ENCODE measurements around the gene CNOT1. TPM values are rescaled to one million over a fixed set of nuclear protein-coding genes. Genes with fewer than 3 reads are reported as not detected.
A peak's percentile ranks its signal among the peaks of the same experiment; 100 is the strongest.

CNOT1 gene
- total RNA-seq, 2 experiments from 2014 or later = 268 to 273 TPM

DNA sequence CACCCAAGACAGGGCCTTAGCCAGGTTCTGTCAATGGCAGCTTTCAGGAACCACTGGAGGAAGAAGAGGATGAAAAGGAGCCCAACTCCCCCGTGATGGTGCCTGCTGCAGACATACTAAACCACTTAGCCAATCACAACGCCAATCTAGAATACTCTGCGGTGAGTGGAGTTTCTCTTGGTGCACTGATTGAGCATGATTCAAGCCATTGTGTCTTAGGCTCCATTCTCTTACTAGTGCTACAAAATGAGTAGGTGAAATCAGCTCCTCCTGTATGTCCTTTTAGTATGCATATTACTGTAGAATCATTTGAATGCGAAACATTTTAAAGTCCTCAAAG, 112.9 kb downstream of the CNOT1 start:
- H3K4me1 Mint-ChIP-seq = peaks cover 58% of the 10 kb centered on the region

DNA sequence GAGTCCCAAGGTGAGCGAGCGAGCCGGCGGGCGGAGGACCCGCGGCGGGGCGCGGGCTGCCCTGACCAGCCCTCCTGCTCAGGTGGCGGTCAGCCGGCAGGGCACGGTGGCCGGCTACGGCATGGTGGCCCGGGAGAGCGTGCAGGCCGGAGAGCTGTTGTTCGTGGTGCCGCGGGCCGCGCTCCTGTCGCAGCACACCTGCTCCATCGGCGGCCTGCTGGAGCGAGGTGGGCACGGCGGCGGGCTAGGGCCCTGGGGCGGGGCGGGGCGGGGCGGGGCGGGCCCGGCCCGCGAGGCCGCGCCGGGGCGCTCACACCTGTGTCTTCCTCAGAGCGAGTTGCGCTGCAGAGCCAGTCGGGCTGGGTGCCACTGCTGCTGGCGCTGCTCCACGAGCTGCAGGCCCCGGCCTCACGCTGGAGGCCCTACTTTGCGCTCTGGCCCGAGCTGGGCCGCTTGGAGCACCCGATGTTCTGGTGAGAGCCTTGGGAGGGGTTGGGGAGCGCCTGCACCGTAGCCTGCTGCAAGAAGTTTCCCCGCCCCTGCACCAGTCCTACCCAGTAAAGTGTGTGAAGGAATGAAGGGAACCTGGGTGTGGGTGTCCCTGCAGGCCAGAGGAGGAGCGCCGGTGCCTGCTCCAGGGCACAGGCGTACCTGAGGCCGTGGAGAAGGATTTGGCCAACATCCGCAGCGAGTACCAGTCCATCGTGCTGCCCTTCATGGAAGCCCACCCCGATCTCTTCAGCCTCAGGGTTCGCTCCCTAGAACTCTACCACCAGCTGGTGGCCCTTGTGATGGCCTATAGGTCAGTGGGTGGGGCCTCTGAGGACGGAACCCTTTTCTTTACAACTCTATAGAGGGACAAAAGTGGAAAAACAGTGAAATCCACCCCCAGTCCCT, 113.5 kb downstream of the CNOT1 start:
- H3K4me3 Mint-ChIP-seq = peak overlapping the region; percentile 86
- peak; percentile 66 for DNase-seq
- peak overlapping the region; percentile 85 for H3K27ac Mint-ChIP-seq
- ATAC-seq = peak; percentile 71
- peaks cover 58% of the 10 kb centered on the region for H3K4me1 Mint-ChIP-seq
- no peaks in the 10 kb centered on the region for H3K27me3 Mint-ChIP-seq
- CTCF ChIA-PET = interaction anchor here (1.4 to 5.0 kb wide), 2 partner anchors 29 to 240 kb away, joined by 3 to 36 read pairs; no protein-coding TSS in a partner anchor
- H3K36me3 Mint-ChIP-seq = peaks cover 34% of the 10 kb centered on the region
- H3K9me3 Mint-ChIP-seq (ENCODE audit: low read depth) = no peaks in the 10 kb centered on the region

More for the DNA sequence above, 112.9 kb downstream of the CNOT1 start:
- Mint-ChIP-seq H3K9me3 (ENCODE audit: low read depth) (no peaks in the 10 kb centered on the region), H3K4me3 (peak overlapping the region; percentile 47), H3K36me3 (peaks cover 38% of the 10 kb centered on the region), H3K27me3 (no peaks in the 10 kb centered on the region), H3K27ac (peak overlapping the region; percentile 43)
- ATAC-seq (no peak), DNase-seq (no peak)
- CTCF ChIA-PET = interaction anchor here (1.4 kb wide), 1 partner anchor 29 kb away, joined by 3 read pairs; no protein-coding TSS in a partner anchor

DNA sequence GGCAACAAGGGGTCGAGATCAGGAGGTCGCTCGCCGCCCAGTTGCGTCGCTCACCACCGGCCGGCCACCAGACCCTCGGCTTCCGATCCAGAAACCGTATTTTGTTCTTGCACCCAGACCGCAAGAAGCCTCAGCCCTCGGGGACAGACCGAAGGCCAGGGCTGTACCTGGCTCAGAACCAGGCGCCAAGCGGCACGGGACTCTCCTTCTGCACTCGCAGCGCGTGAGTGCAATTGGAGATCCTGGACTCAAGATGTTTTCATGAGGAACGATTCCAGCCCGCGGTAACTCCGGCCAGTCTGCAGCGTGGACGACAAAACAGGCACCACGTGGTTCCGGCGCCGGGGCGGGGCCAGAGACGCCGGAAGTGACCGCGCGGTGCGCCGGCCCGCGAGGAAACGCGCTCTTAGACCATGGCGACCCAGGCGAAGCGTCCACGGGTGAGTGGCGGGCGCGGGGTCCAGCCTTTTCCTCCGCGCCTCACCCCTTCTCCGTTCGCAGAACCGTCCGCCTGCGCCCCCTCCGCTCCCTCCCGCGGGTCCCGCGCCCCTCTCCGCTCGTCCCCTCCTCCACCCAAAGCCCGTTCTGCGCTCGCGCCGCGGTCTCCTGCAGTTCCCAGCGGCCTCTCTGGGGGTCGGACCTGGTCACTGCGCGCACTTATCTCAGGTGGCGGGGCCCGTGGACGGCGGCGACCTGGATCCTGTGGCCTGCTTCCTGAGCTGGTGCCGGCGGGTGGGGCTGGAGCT, 114.3 kb downstream of the CNOT1 start, which contains the start of gene SETD6:
SETD6 (plus strand) TSS at position 393 of the 746 bp plus-strand sequence; CDS start at position 414, 21 bp downstream.
- no peaks in the 10 kb centered on the region for H3K27me3 Mint-ChIP-seq
- peak; percentile 83 for DNase-seq
- no peaks in the 10 kb centered on the region for H3K9me3 Mint-ChIP-seq (ENCODE audit: low read depth)
- H3K27ac Mint-ChIP-seq = peak within 1 kb of the TSS; percentile 85
- peaks cover 28% of the 10 kb centered on the region for H3K36me3 Mint-ChIP-seq
- peak; percentile 84 for ATAC-seq
- peaks cover 49% of the 10 kb centered on the region for H3K4me1 Mint-ChIP-seq
- CTCF ChIA-PET = interaction anchor here (1.4 to 5.0 kb wide), 2 partner anchors 10 to 241 kb away, joined by 4 to 36 read pairs; no protein-coding TSS in a partner anchor
- H3K4me3 Mint-ChIP-seq = peak within 1 kb of the TSS; percentile 86

DNA sequence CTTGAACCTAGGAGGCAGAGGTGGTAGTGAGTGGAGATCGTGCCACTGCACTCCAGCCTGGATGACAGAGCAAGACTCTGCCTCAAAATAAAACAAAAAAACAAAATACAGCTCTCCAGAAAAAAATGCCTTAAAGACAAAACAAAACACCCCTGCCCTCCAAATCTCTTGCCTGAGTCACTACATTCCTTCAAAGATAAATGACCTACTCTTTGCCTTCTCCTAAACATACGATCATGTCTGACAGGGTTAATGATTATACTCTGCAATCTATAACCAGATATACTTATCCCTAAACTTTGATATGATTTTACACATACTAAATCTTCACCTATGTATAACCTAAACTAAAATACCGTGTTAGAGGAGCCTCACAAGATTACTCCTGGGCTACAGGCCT, 115.8 kb downstream of the CNOT1 start:
- H3K27ac Mint-ChIP-seq = no peak overlapping the region
- no peaks in the 10 kb centered on the region for H3K9me3 Mint-ChIP-seq (ENCODE audit: low read depth)

DNA sequence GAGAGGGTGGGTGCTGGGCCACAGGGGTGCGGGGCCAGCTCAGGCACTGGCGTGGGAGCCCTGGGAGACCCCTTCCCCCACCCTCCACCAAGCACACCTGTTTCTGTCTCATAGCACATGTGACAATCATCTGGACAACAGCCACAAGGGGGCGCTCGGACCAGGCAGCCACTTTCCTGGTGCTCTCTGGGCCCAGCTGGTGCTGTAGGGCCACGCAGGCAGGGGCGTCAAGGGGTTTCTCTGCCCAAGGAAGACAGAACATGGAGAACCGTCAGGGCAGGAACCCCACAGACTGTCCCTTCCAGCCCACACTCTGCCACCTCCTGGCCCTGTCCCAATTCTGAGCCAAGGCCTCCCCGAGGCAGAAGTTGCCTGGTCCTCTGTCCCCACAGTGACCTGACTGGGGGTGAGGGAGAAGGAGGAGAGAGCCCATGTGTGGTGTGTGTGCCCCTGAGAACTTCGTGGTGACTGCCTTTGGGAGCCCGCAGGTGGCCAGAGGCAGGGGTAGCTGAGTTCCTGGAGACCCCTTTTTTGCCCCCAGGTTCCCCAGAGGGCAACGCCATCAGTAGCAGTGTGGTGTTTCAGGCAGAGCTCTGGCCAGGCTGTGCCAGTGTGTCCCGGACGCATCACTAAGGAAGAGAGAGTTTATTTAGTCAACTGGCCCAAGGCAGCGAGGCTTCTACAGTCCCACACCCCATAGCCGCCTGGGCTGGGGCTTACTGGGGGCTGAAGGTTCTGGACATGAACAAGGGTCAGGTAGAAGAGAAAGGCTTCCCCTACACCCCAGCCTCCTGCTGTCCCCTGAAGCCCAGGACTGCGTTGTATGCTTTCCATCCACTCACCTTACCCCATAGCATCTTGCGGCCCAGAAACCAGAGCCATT, 117.5 kb downstream of the CNOT1 start:
- CTCF ChIA-PET = interaction anchor here (0.5 to 5.0 kb wide), 19 partner anchors 9 to 244 kb away, joined by 3 to 36 read pairs (median 4); partner anchors contain the start of genes GINS3, NDRG4 and SLC38A7
- DNase-seq (peak; percentile 86), ATAC-seq (peak; percentile 27)
- peaks cover 23% of the 10 kb centered on the region for H3K4me1 Mint-ChIP-seq
- no peaks in the 10 kb centered on the region for H3K9me3 Mint-ChIP-seq (ENCODE audit: low read depth)
- H3K27me3 Mint-ChIP-seq = no peaks in the 10 kb centered on the region
- peaks cover 4% of the 10 kb centered on the region for H3K36me3 Mint-ChIP-seq
- no peak overlapping the region for H3K4me3 Mint-ChIP-seq
- peak overlapping the region; percentile 36 for H3K27ac Mint-ChIP-seq

More for the DNA sequence above, 115.8 kb downstream of the CNOT1 start:
- DNase-seq (no peak), ATAC-seq (no peak)
- peaks cover 15% of the 10 kb centered on the region for H3K36me3 Mint-ChIP-seq
- CTCF ChIA-PET = interaction anchor here (0.8 to 5.0 kb wide), 4 partner anchors 9 to 242 kb away, joined by 3 to 36 read pairs (median 5); no protein-coding TSS in a partner anchor
- H3K27me3 Mint-ChIP-seq = no peaks in the 10 kb centered on the region
- no peak overlapping the region for H3K4me3 Mint-ChIP-seq
- peaks cover 36% of the 10 kb centered on the region for H3K4me1 Mint-ChIP-seq

DNA sequence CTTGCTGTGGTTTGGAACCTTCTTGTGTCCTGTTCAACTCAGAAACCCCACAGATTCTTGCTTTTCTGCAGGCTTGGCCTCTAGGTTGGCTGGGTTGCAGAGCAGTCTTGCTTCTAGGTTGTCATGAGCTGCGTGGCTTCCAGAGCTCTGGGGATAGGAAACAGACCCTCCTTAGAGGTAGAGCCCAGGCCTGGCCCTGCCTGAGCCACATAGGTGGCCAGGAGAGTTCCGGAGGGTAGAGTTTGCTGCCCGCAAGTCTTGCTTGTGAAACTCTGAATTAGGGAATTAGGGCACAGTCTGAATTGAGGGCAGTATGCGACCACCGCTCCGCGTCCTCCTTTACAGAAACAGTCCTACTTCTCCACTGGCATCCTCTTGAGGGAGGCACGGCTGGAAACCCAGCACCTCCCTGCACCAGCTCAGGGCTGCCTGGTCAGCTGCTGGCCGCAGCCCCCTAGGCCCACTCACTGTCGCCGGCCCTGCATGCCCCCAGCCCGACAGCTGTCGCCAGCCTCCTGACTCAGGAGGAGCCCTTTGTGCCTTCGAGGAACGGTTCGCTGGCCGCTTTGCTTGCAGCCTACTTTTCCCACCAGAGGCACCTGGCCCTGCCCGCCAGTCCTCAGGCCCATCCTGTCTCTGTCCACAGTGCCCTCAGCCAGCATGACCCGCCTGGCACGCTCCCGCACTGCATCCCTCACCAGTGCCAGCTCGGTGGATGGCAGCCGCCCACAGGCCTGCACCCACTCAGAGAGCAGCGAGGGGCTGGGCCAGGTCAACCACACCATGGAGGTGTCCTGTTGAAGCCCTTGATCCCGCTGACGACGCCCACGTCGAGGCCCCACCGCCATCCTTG, 118.6 kb downstream of the CNOT1 start:
- H3K27ac Mint-ChIP-seq = no peak overlapping the region
- H3K9me3 Mint-ChIP-seq (ENCODE audit: low read depth) = no peaks in the 10 kb centered on the region
- H3K4me3 Mint-ChIP-seq = no peak overlapping the region
- peaks cover 11% of the 10 kb centered on the region for H3K4me1 Mint-ChIP-seq
- no peaks in the 10 kb centered on the region for H3K36me3 Mint-ChIP-seq
- no peak for ATAC-seq
- no peak for DNase-seq
- H3K27me3 Mint-ChIP-seq = no peaks in the 10 kb centered on the region
- CTCF ChIA-PET = interaction anchor here (1.0 to 5.0 kb wide), 10 partner anchors 10 to 245 kb away, joined by 3 to 36 read pairs (median 4); partner anchors contain the start of genes GINS3 and NDRG4

DNA sequence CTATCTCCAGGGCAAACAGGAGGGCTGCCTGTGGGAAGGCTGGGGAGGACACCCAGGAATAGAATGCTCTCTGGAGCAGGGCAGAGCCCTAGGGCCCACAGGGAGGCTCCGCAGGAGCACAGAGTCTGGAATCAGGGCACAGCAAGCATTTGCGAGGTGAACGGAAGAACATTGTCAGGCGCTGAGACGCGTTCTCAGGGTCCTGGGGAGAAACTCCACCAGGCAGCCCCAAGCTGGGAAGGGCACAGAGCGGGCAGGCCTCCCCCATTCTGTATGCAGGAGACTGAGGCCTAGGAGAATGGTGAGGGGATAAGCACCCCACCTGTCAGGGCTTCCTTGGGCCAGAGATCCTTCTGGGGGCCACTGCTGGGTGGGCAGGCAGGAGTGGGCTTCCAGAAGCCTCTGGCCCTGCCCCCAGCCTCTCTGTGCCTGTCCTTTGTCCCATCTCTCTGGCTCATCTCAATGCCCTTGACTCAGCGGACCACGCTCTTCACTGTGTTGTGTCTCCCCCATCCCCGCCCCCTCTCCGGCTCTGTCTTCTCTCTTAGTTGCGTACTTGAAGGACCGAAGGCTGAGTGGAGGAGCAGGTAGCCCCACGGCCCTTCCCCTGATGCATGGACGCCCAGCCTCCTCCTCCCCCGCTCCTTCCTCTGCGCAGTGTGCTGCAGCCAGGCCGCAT, 119.4 kb downstream of the CNOT1 start:
- peaks cover 11% of the 10 kb centered on the region for H3K4me1 Mint-ChIP-seq
- H3K9me3 Mint-ChIP-seq (ENCODE audit: low read depth) = no peaks in the 10 kb centered on the region
- CTCF ChIA-PET = interaction anchor here (1.5 to 2.2 kb wide), 3 partner anchors 9 to 151 kb away, joined by 3 to 17 read pairs (median 10); partner anchors contain the start of gene NDRG4
- no peak for ATAC-seq
- no peak overlapping the region for H3K27ac Mint-ChIP-seq
- H3K27me3 Mint-ChIP-seq = no peaks in the 10 kb centered on the region
- H3K4me3 Mint-ChIP-seq = no peak overlapping the region
- H3K36me3 Mint-ChIP-seq = no peaks in the 10 kb centered on the region
- no peak for DNase-seq

DNA sequence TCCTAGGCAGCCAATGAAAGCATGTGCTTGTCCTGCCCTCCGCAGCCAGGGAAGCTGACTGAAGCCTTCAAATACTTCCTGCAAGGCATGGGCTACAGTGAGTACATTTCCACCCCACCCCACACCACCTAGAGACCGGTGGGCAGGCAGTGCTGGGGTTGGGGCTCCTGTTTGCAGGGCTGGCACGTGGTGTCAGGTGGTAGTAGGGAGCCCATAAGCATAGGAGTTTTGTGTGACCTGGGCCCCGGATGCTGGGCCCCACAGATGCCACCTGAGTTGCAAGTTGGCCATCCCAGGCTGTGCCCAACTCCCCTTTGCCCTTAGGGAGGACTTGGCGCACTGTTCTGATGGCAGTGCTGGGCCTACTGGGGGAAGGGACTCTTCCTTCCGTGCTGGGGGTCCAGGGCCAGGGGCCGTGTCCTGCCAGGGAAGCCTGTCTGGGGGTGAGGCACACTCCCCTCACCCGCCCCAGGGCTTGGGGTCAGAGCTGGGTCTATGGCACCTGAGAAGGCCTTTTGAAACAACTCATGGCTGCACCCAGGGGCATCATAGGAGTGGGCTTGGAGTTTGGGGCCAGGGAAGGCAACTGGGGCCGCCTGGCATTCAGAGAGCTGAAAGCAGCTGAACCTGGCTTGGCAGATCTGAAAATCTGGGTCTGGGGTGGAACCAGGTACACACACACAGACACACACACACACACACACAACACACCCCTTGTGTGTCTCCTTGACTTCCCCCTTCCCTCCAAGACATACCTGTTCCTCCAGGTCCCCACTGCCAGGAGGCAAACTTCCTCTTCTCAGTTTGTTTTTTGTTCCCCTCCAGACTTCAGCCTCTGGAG, 120.2 kb downstream of the CNOT1 start:
- H3K4me3 Mint-ChIP-seq = no peak overlapping the region
- DNase-seq = no peak
- no peak overlapping the region for H3K27ac Mint-ChIP-seq
- H3K4me1 Mint-ChIP-seq = peaks cover 5% of the 10 kb centered on the region
- CTCF ChIA-PET = no interaction called here
- no peak for ATAC-seq
- no peaks in the 10 kb centered on the region for H3K9me3 Mint-ChIP-seq (ENCODE audit: low read depth)
- H3K27me3 Mint-ChIP-seq = no peaks in the 10 kb centered on the region
- no peaks in the 10 kb centered on the region for H3K36me3 Mint-ChIP-seq

DNA sequence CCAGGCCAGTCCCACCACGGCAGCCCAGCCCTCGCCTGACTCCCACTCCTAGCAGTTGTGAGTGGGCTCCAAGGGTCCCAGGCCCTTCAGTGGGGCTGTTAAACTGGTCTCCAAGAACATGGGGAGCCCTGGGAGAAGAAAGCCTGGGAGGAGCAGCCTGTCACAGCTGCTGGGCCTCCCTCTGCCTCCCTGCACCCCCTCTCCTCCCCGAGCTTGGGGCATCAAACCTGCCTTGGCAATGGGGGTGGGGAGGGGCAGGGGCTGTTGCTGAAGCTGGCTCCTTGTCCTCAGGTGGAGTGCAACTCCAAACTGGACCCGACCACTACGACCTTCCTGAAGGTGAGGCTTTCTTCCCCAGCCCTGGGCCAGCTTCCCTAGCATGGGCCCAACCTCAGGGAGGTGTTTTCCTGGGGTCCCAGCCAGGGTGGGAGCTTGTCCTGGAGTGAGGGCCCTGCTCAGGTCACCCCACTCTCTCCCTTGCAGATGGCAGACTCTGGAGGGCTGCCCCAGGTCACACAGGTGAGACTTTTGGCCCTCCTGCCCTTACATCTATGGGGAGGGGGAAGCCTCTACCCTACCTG, 120.9 kb downstream of the CNOT1 start:
- no peak for DNase-seq
- no peaks in the 10 kb centered on the region for H3K9me3 Mint-ChIP-seq (ENCODE audit: low read depth)
- H3K4me1 Mint-ChIP-seq = peaks cover 3% of the 10 kb centered on the region

DNA sequence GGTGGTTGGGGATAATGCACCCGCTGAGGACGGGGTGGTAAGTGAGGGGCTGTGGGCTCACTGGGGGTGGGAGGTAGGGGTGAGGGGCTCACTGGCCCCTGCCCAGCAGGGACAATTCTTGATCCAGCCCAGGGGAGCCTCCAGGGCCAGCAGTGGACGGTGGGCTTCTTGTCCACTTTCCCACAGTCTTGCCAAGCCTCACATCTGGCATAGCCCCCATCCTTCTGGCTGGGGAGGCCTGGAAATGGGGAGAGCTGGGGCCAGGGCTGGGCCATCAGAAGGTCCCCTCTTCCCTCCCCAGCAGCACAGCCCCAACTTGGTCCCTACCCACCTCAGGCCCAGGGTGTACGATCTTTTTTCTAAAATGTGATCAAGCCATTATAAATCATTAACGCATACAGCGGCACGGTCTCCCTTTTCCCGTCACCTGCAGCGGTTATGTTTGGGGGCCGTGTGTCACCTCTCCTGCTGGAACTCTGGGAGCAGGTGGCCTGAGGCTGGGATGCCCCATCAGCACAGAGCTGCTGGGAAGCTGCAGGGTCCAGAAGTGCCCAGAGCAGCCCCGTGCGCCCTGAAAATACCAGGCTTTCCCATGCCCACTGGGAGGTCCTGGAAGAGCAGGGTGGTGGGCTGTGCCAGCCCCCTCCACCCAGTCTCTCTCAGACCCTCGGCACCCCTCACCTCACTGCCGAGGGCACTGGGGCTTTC, 121.5 kb downstream of the CNOT1 start:
- CTCF ChIA-PET = no interaction called here
- H3K4me1 Mint-ChIP-seq = peaks cover 2% of the 10 kb centered on the region
- no peaks in the 10 kb centered on the region for H3K27me3 Mint-ChIP-seq

More for the DNA sequence above, 120.9 kb downstream of the CNOT1 start:
- CTCF ChIA-PET = no interaction called here
- Mint-ChIP-seq H3K27me3 (no peaks in the 10 kb centered on the region), H3K36me3 (no peaks in the 10 kb centered on the region), H3K27ac (no peak overlapping the region), H3K4me3 (no peak overlapping the region)
- ATAC-seq = no peak

More for the DNA sequence above, 121.5 kb downstream of the CNOT1 start:
- Mint-ChIP-seq H3K36me3 (no peaks in the 10 kb centered on the region), H3K9me3 (ENCODE audit: low read depth) (no peaks in the 10 kb centered on the region), H3K4me3 (no peak overlapping the region), H3K27ac (no peak overlapping the region)
- ATAC-seq (no peak), DNase-seq (no peak)

Measured in activated CD8-positive, alpha-beta memory T cell treated with anti-CD3 and anti-CD28 coated beads, Interleukin-2, amount 10 ng/mL, durations not matched to agents 7 days and 5 days (primary cell).